H1 (cell line): ENCODE results near the gene TMBIM4. TPM values are rescaled to one million over a fixed set of nuclear protein-coding genes. Genes with fewer than 3 reads are reported as not detected.
A peak's percentile ranks its signal among the peaks of the same experiment; 100 is the strongest.

Experiments used
- CTCF ChIA-PET: fragments of 300-600 bp; sonication (Branson Sonifier 250); formaldehyde crosslinking; loops from one replicate; lab custom pipeline; 2021; ENCODE audit not compliant: partially characterized antibody; lab: Charles Lee
- POLR2A ChIA-PET: fragments of 300-600 bp; sonication (Branson Sonifier 250); formaldehyde crosslinking; loops from one replicate; lab custom pipeline; 2021; ENCODE audit warnings: inconsistent platforms; ENCODE audit not compliant: partially characterized antibody; lab: Charles Lee
- DNase-seq, 2 experiments: peaks; one replicate each; pipeline versions ENCODE4 v3.0.0 to v3.0.0-alpha.2; 2010 to 2022; ENCODE audit warnings: low spot score in 2 of 2, low read depth in 1 of 2, mixed read lengths in 1 of 2
- FAIRE-seq: peaks from 2 replicates; lab custom pipeline; 2011; peaks lifted over from hg19 to GRCh38; lab: Jason Lieb, UNC
- H2AFZ ChIP-seq: 2 replicates; pipeline ENCODE4 v1.8.1; 2012; ENCODE audit warnings: low read length, inconsistent platforms
- H2AK5ac ChIP-seq: 2 replicates; pipeline ENCODE4 v1.6.1; 2013; ENCODE audit warnings: low read depth, low read length
- H2BK120ac ChIP-seq: replicated peaks from 2 replicates; pipeline ENCODE3; 2013; ENCODE audit warnings: low read depth, low read length, inconsistent platforms
- H2BK12ac ChIP-seq: 2 replicates; pipeline ENCODE4 v1.6.1; 2013; ENCODE audit warnings: low read depth, low read length
- H2BK15ac ChIP-seq: 2 replicates; pipeline ENCODE4 v1.6.1; 2013; ENCODE audit warnings: low read length
- H2BK20ac ChIP-seq: 2 replicates; pipeline ENCODE4 v1.6.1; 2013; ENCODE audit warnings: low read length
- H2BK5ac ChIP-seq: 2 replicates; pipeline ENCODE4 v1.6.1; 2013; ENCODE audit warnings: low read depth, low read length
- H3K14ac ChIP-seq: 2 replicates; pipeline ENCODE4 v1.6.1; 2013; ENCODE audit warnings: inconsistent platforms; ENCODE audit not compliant: insufficient read length
- H3K18ac ChIP-seq: 2 replicates; pipeline ENCODE4 v1.6.1; 2013; ENCODE audit warnings: low read length; ENCODE audit errors: extremely low read depth
- H3K23ac ChIP-seq: 2 replicates; pipeline ENCODE4 v1.6.1; 2013; ENCODE audit warnings: inconsistent platforms; ENCODE audit not compliant: insufficient read length
- H3K23me2 ChIP-seq: 2 replicates; pipeline ENCODE4 v1.6.1; 2013; ENCODE audit warnings: low read depth, low read length
- H3K27ac ChIP-seq: 2 replicates; pipeline ENCODE4 v1.6.1; 2011; ENCODE audit warnings: low read depth, low read length, inconsistent platforms
- H3K27me3 ChIP-seq, 4 experiments: replicated peaks in 1 of 4; 1 replicate in 1 of 4; 2 replicates in 3 of 4; pipeline versions ENCODE4 v1.6.1 to v1.8.1; 2011 to 2013; ENCODE audit warnings: low read length in 3 of 4, mild to moderate bottlenecking in 3 of 4, inconsistent platforms in 2 of 4, mixed read lengths in 2 of 4, moderate library complexity in 1 of 4; ENCODE audit not compliant: control insufficient read depth in 3 of 4, insufficient read depth in 3 of 4; ENCODE audit errors: extremely low read depth in 1 of 4
- H3K36me3 ChIP-seq, 4 experiments: 2 replicates each; pipeline versions ENCODE4 v1.6.1 to v1.8.1; 2011 to 2013; ENCODE audit warnings: mild to moderate bottlenecking in 4 of 4, low read length in 3 of 4, moderate library complexity in 2 of 4, control low read depth in 1 of 4, inconsistent platforms in 1 of 4; ENCODE audit not compliant: insufficient read depth in 4 of 4, control insufficient read depth in 2 of 4
- H3K4ac ChIP-seq: replicated peaks from 2 replicates; pipeline ENCODE3; 2013; ENCODE audit warnings: low read length, low read depth, mixed read lengths, inconsistent platforms; ENCODE audit not compliant: insufficient read length
- H3K4me1 ChIP-seq, 4 experiments: replicated peaks in 1 of 4; 1 replicate in 1 of 4; 2 replicates in 3 of 4; pipeline versions ENCODE4 v1.6.1 to v1.8.1; 2011 to 2013; ENCODE audit warnings: low read length in 3 of 4, inconsistent platforms in 2 of 4, mixed read lengths in 1 of 4; ENCODE audit not compliant: insufficient read depth in 4 of 4, control insufficient read depth in 3 of 4
- H3K4me2 ChIP-seq, 2 experiments: 2 replicates each; pipeline versions ENCODE4 v1.6.1 to v1.8.1; 2011 to 2013; ENCODE audit warnings: low read depth in 2 of 2, low read length in 2 of 2, control low read depth in 1 of 2, inconsistent platforms in 1 of 2, mild to moderate bottlenecking in 1 of 2; ENCODE audit not compliant: insufficient read depth in 1 of 2
- H3K4me3 ChIP-seq, 4 experiments: fragments of 200-600, 300-600 bp in 1 of 4; sonication (generic), shearing (Covaris generic), sonication (Bioruptor Twin) in 1 of 4; 2 replicates each; pipeline versions ENCODE4 v1.5.1 to v1.8.1; 2011 to 2016; ENCODE audit warnings: low read length in 4 of 4, low read depth in 3 of 4, control low read depth in 2 of 4, inconsistent platforms in 2 of 4, mild to moderate bottlenecking in 2 of 4, mixed read lengths in 1 of 4, moderate library complexity in 1 of 4; ENCODE audit not compliant: insufficient read depth in 2 of 4; ENCODE audit errors: extremely low read depth in 1 of 4
- H3K56ac ChIP-seq: replicated peaks from 2 replicates; pipeline ENCODE3; 2013; ENCODE audit warnings: low read depth, mild to moderate bottlenecking, mixed read lengths, low read length, inconsistent platforms; ENCODE audit not compliant: insufficient read length
- H3K79me1 ChIP-seq: 2 replicates; pipeline ENCODE4 v1.6.1; 2013; ENCODE audit warnings: low read depth, low read length, control low read depth
- H3K79me2 ChIP-seq, 2 experiments: 2 replicates each; pipeline versions ENCODE4 v1.6.1 to v1.8.1; 2012 to 2013; ENCODE audit warnings: low read length in 2 of 2, mild to moderate bottlenecking in 2 of 2, inconsistent platforms in 1 of 2; ENCODE audit not compliant: insufficient read depth in 2 of 2, control insufficient read depth in 1 of 2
- H3K9ac ChIP-seq, 4 experiments: replicated peaks in 1 of 4; 1 replicate in 1 of 4; 2 replicates in 3 of 4; pipeline versions ENCODE4 v1.6.1 to v1.8.1; 2011 to 2013; ENCODE audit warnings: low read depth in 3 of 4, low read length in 3 of 4, control low read depth in 2 of 4, mild to moderate bottlenecking in 2 of 4, moderate library complexity in 2 of 4, inconsistent platforms in 1 of 4; ENCODE audit errors: extremely low read depth in 1 of 4
- H3K9me3 ChIP-seq, 2 experiments: 2 replicates each; pipeline versions ENCODE4 v1.6.1 to v1.8.1; 2012 to 2013; ENCODE audit warnings: mild to moderate bottlenecking in 2 of 2, moderate library complexity in 2 of 2, control low read depth in 1 of 2, inconsistent platforms in 1 of 2, low read depth in 1 of 2, low read length in 1 of 2, mixed read lengths in 1 of 2; ENCODE audit not compliant: insufficient read depth in 2 of 2
- H4K20me1 ChIP-seq, 2 experiments: replicated peaks in 1 of 2; 2 replicates each; pipeline versions ENCODE3 to v1.8.1; 2011 to 2013; ENCODE audit warnings: inconsistent platforms in 2 of 2, low read length in 2 of 2, mild to moderate bottlenecking in 1 of 2; ENCODE audit not compliant: insufficient read depth in 2 of 2, control insufficient read depth in 1 of 2
- H4K5ac ChIP-seq: 2 replicates; pipeline ENCODE4 v1.6.1; 2013; ENCODE audit warnings: low read length, low read depth, mixed read lengths, inconsistent platforms; ENCODE audit not compliant: insufficient read length
- H4K8ac ChIP-seq: 2 replicates; pipeline ENCODE4 v1.8.0; 2013; ENCODE audit warnings: mild to moderate bottlenecking, moderate library complexity, low read length, inconsistent platforms; ENCODE audit not compliant: insufficient read depth; ENCODE audit errors: extremely low read depth
- H4K91ac ChIP-seq: replicated peaks from 2 replicates; pipeline ENCODE3; 2013; ENCODE audit warnings: low read length, mixed read lengths, inconsistent platforms; ENCODE audit not compliant: insufficient read length
- ASH2L ChIP-seq: fragments of 200-600, 300-600 bp; sonication (generic); IDR thresholded peaks from one replicate; pipeline ENCODE4 v1.7.1; 2017; ENCODE audit warnings: low read length
- CHD1 ChIP-seq: IDR thresholded peaks from 2 replicates; pipeline ENCODE4 v1.6.1; 2012; ENCODE audit warnings: low read depth, low read length, improper control_type of control experiment
- EP300 ChIP-seq, 2 experiments: IDR thresholded peaks; 1 replicate in 1 of 2; 2 replicates in 1 of 2; pipeline ENCODE4 v1.6.1; 2011 to 2012; ENCODE audit warnings: low read depth in 2 of 2, low read length in 2 of 2, mild to moderate bottlenecking in 2 of 2, borderline replicate concordance in 1 of 2, inconsistent platforms in 1 of 2, moderate library complexity in 1 of 2
- GABPA ChIP-seq: IDR thresholded peaks from 2 replicates; pipeline ENCODE4 v1.6.1; 2011; ENCODE audit warnings: mild to moderate bottlenecking, low read length, moderate library complexity, borderline replicate concordance; ENCODE audit not compliant: insufficient read depth
- POLR2A ChIP-seq, 2 experiments: IDR thresholded peaks; 1 replicate in 1 of 2; 2 replicates in 1 of 2; pipeline ENCODE4 v1.6.1; 2011; ENCODE audit warnings: low read depth in 2 of 2, low read length in 2 of 2, mild to moderate bottlenecking in 2 of 2; ENCODE audit errors: control extremely low read depth in 1 of 2
- POU5F1 ChIP-seq: IDR thresholded peaks from 2 replicates; pipeline ENCODE4 v1.6.1; 2011; ENCODE audit warnings: low read depth, mild to moderate bottlenecking, low read length, moderate library complexity
- RXRA ChIP-seq: IDR thresholded peaks from 2 replicates; pipeline ENCODE4 v1.6.1; 2011; ENCODE audit warnings: low read depth, mild to moderate bottlenecking, low read length, moderate library complexity; ENCODE audit not compliant: insufficient read depth
- SAP30 ChIP-seq: fragments of 300-600 bp; sonication (generic); IDR thresholded peaks from 2 replicates; pipeline ENCODE4 v1.7.1; 2012; ENCODE audit warnings: low read length, moderate library complexity, mild to moderate bottlenecking, inconsistent platforms; ENCODE audit not compliant: insufficient read depth, insufficient replicate concordance
- SIN3A ChIP-seq, 2 experiments: IDR thresholded peaks in 1 of 2; conservative IDR thresholded peaks in 1 of 2; 2 replicates each; pipeline ENCODE4 v1.6.1; 2011 to 2012; ENCODE audit warnings: low read length in 2 of 2, improper control_type of control experiment in 1 of 2, low read depth in 1 of 2, mild to moderate bottlenecking in 1 of 2
- SP2 ChIP-seq: IDR thresholded peaks from 2 replicates; pipeline ENCODE4 v1.6.1; 2012; ENCODE audit warnings: mild to moderate bottlenecking, low read length, inconsistent platforms
- TEAD4 ChIP-seq: IDR thresholded peaks from 2 replicates; pipeline ENCODE4 v1.6.1; 2012; ENCODE audit warnings: low read depth, low read length, inconsistent platforms, mixed read lengths
- WGBS, 2 experiments: shearing (Covaris generic) in 1 of 2; methylation state at CpG; one replicate each; pipeline versions ENCODE4 v1.1.6 to v1.1.7; 2013 to 2015; ENCODE audit warnings: low lambda C conversion rate in 2 of 2, mixed read lengths in 2 of 2, inconsistent platforms in 1 of 2, low coverage in 1 of 2, missing lambda C conversion rate in 1 of 2; ENCODE audit not compliant: insufficient replicate concordance in 2 of 2, insufficient coverage in 1 of 2, insufficient read length in 1 of 2; ENCODE audit errors: extremely low coverage in 1 of 2, missing lambda C conversion rate in 1 of 2; 5-methylcytosine and 5-hydroxymethylcytosine counted together
- polyA plus RNA-seq, 7 experiments: library from polyadenylated mRNA; depleted of rRNA in 3 of 7; stranded (reverse) in 5 of 7; unstranded in 2 of 7; fragments of >200 nt in 5 of 7; fragments of 200-250 nt in 2 of 7; gene quantifications; 1 replicate in 5 of 7; 2 replicates in 1 of 7; 4 replicates in 1 of 7; pipeline versions ENCODE4 v1.2.1 to v1.2.3, GENCODE V29; 2011 to 2013; ENCODE audit warnings: missing spikeins in 2 of 7, mixed read lengths in 2 of 7
- total RNA-seq: library from RNA; stranded (reverse); fragmentation: NEBNext Ultra II Directional; extraction: Animal tissue kit (Norgen Biotek cat#: 25700); gene quantifications from 2 replicates; pipeline ENCODE4 v1.2.1, GENCODE V29; 2021
- TF ChIP-seq, protein P1 (sequence below): IDR thresholded peaks from 2 replicates; pipeline ENCODE4 v1.6.1; 2012; ENCODE audit warnings: low read length, inconsistent platforms

TMBIM4 gene
- total and polyA plus RNA-seq, 2 of the 8 experiments (the other 6 are each of a cell fraction or from before 2014, with no cell fraction given), result 12.8 to 46.6 TPM

DNA sequence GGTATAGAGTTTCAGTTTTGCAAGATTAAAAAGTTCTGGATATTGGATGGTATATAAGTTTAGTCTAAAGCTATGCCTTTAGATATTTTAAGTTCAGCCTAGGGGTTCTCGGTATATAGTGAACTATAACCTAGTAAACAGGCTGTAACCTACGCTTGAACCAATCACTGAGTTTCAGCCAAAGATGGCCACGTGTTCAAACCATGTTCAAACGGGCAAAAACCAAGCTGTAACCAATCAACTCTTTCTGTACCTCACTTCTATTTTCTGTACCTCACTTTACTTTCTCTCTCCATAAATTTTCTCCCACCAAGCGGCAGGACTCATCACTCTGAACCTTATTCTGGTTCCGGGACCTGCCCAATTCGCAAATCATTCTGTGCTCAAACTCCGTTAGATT, 1.4 kb downstream of the TMBIM4 start:
- H4K91ac ChIP-seq, result no peak overlapping the region
- no peak overlapping the region for H2BK20ac ChIP-seq
- H3K4me3 ChIP-seq, result peak overlapping the region in 1 of 4 experiments; percentile 63; a peak in 2 of 8 replicates
- H2BK5ac ChIP-seq, result no peak overlapping the region
- no peak overlapping the region for H3K9ac ChIP-seq
- H3K27ac ChIP-seq, result no peak overlapping the region
- no peak overlapping the region for H4K8ac ChIP-seq
- peaks cover 0 to 5% of the 10 kb centered on the region in 2 experiments; a peak in 1 of 4 replicates for H3K79me2 ChIP-seq
- no peak overlapping the region for H4K5ac ChIP-seq
- 0 out of 8 replicates have a peak, but pooled peaks cover 0 to 3% (median 0%) of the 10 kb centered on the region in 4 experiments for H3K36me3 ChIP-seq
- H3K27me3 ChIP-seq, result no peaks in the 10 kb centered on the region
- H3K4ac ChIP-seq, result no peak overlapping the region
- H3K56ac ChIP-seq, result no peak overlapping the region
- no peaks in the 10 kb centered on the region; a peak in 2 of 4 replicates for H3K9me3 ChIP-seq
- ChIA-PET CTCF (interaction anchor here (0.6 to 2.1 kb wide), 8 partner anchors 9 to 1367 kb away, joined by 3 to 9 read pairs (median 5); partner anchors contain the start of gene IRAK3), POLR2A (interaction anchor here (0.7 to 2.4 kb wide), 11 partner anchors 8 to 345 kb away, joined by 3 to 18 read pairs (median 7); partner anchors contain the start of genes HELB and LLPH)
- peak overlapping the region in 1 of 2 experiments; percentile 74; a peak in 2 of 4 replicates for H3K4me2 ChIP-seq
- H3K4me1 ChIP-seq, result no peaks in the 10 kb centered on the region; a peak in 1 of 7 replicates
- no peak overlapping the region for H2BK12ac ChIP-seq
- WGBS, 2 experiments, result 89% methylated on average over 8 of the region's 8 CpGs; no CpG with 5 or more reads in 1 of the 2 experiments
- H2AFZ ChIP-seq, result no peak overlapping the region
- no peak overlapping the region for H3K18ac ChIP-seq
- peaks cover 7% of the 10 kb centered on the region for H3K23me2 ChIP-seq
- no peak for FAIRE-seq
- H2BK15ac ChIP-seq, result no peak overlapping the region
- no peak overlapping the region for H2AK5ac ChIP-seq
- DNase-seq, result no peak
- no peak overlapping the region for H3K23ac ChIP-seq
- no peak overlapping the region for H2BK120ac ChIP-seq
- H3K14ac ChIP-seq, result no peak overlapping the region
- H3K79me1 ChIP-seq, result no peaks in the 10 kb centered on the region
- no peaks in the 10 kb centered on the region for H4K20me1 ChIP-seq
- TF ChIP-seq SAP30 (no peak), SP2 (no peak), POLR2A (IDR thresholded peaks at IDR 0.05; ENCODE audit: control extremely low read depth in 1 of 2, low read depth in 2 of 2, low read length in 2 of 2) (no peak), TEAD4 (no peak), ASH2L (no peak), POU5F1 (no peak), GABPA (no peak), RXRA (no peak), CHD1 (no peak), SIN3A (conservative IDR thresholded peaks at IDR 0.05 in 1 of 2, IDR thresholded peaks at IDR 0.05 in 1 of 2; ENCODE audit: low read depth in 1 of 2, low read length in 2 of 2) (no peak), EP300 (IDR thresholded peaks at IDR 0.05; ENCODE audit: borderline replicate concordance in 1 of 2, low read depth in 2 of 2, low read length in 2 of 2) (no peak)
- TF ChIP-seq, protein P1, sequence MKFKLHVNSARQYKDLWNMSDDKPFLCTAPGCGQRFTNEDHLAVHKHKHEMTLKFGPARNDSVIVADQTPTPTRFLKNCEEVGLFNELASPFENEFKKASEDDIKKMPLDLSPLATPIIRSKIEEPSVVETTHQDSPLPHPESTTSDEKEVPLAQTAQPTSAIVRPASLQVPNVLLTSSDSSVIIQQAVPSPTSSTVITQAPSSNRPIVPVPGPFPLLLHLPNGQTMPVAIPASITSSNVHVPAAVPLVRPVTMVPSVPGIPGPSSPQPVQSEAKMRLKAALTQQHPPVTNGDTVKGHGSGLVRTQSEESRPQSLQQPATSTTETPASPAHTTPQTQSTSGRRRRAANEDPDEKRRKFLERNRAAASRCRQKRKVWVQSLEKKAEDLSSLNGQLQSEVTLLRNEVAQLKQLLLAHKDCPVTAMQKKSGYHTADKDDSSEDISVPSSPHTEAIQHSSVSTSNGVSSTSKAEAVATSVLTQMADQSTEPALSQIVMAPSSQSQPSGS, result no peak
